H1 (cell line): ENCODE measurements around the gene HMCN2.

Experiments used
- ATF3 ChIP-seq: IDR thresholded peaks from 2 replicates; pipeline ENCODE4 v1.6.1; 2011; ENCODE audit warnings: low read depth, mild to moderate bottlenecking, low read length; ENCODE audit not compliant: insufficient read depth
- BRCA1 ChIP-seq: IDR thresholded peaks from 2 replicates; pipeline ENCODE4 v1.6.1; 2012; ENCODE audit warnings: low read depth, low read length, improper control_type of control experiment
- CHD1 ChIP-seq: IDR thresholded peaks from 2 replicates; pipeline ENCODE4 v1.6.1; 2012; ENCODE audit warnings: low read depth, low read length, improper control_type of control experiment
- CTCF ChIP-seq, 3 experiments: IDR thresholded peaks; 1 replicate in 2 of 3; 2 replicates in 1 of 3; pipeline versions ENCODE4 v1.5.1 to v1.6.1; 2011; ENCODE audit warnings: low read length in 3 of 3, mild to moderate bottlenecking in 3 of 3, inconsistent platforms in 2 of 3, low read depth in 1 of 3, moderate library complexity in 1 of 3; ENCODE audit not compliant: insufficient read depth in 1 of 3; ENCODE audit errors: control extremely low read depth in 1 of 3
- EZH2 ChIP-seq: fragments of 200-600 bp; sonication (generic); IDR thresholded peaks from 2 replicates; pipeline ENCODE4 v1.7.1; 2012; ENCODE audit warnings: low read depth, mild to moderate bottlenecking, moderate library complexity, low read length, inconsistent platforms; ENCODE audit not compliant: severe bottlenecking
- JUND ChIP-seq: IDR thresholded peaks from 2 replicates; pipeline ENCODE4 v1.6.1; 2011; ENCODE audit warnings: mild to moderate bottlenecking, improper control_type of control experiment, low read length
- PHF8 ChIP-seq: fragments of 200-600 bp; sonication (generic); conservative IDR thresholded peaks from 2 replicates; pipeline ENCODE4 v1.7.1; 2012; ENCODE audit warnings: low read depth, mild to moderate bottlenecking, inconsistent platforms, low read length, moderate library complexity
- POLR2A ChIP-seq, 2 experiments: IDR thresholded peaks; 1 replicate in 1 of 2; 2 replicates in 1 of 2; pipeline ENCODE4 v1.6.1; 2011; ENCODE audit warnings: low read depth in 2 of 2, low read length in 2 of 2, mild to moderate bottlenecking in 2 of 2; ENCODE audit errors: control extremely low read depth in 1 of 2
- POLR2AphosphoS5 ChIP-seq: IDR thresholded peaks from 2 replicates; pipeline ENCODE4 v1.6.1; 2011; ENCODE audit warnings: low read depth, low read length
- TAF1 ChIP-seq: IDR thresholded peaks from 2 replicates; pipeline ENCODE4 v1.6.1; 2011; ENCODE audit warnings: mild to moderate bottlenecking, low read depth, low read length

- TF ChIP-seq POLR2A (IDR thresholded peaks at IDR 0.05; ENCODE audit: control extremely low read depth in 1 of 2, low read depth in 2 of 2, low read length in 2 of 2) = no peak
- TF ChIP-seq TAF1 = no peak
- no peak for TF ChIP-seq EZH2
- no peak for TF ChIP-seq JUND
- no peak for TF ChIP-seq CTCF (IDR thresholded peaks at IDR 0.05; ENCODE audit: control extremely low read depth in 1 of 3, insufficient read depth in 1 of 3, low read depth in 1 of 3, low read length in 3 of 3)
- TF ChIP-seq POLR2AphosphoS5 = no peak
- TF ChIP-seq CHD1 = no peak
- TF ChIP-seq PHF8 = no peak
- no peak for TF ChIP-seq BRCA1
- TF ChIP-seq ATF3 = no peak
Measured at GRCh38 chr9:130423272-130423671, 157.7 kb downstream of the HMCN2 start.
